NAMALWA (cell line): Measurements from ENCODE around the gene DNAJC4.

Experiments used
- DNase-seq: peaks from one replicate; pipeline ENCODE4 v3.0.0-alpha.2; 2015; ENCODE audit warnings: low spot score

The DNAJC4 gene

GRCh38 chr11:64276653-64277431 lies 46.5 kb downstream of the DNAJC4 start:
- no peak for DNase-seq

- DNase-seq, result no peak
Observed at GRCh38 chr11:64278576-64279190, 48.3 kb downstream of the DNAJC4 start.

GRCh38 chr11:64281957-64282770 lies 51.8 kb downstream of the DNAJC4 start:
- DNase-seq, result no peak

GRCh38 chr11:64283092-64283491 lies 52.7 kb downstream of the DNAJC4 start:
- no peak for DNase-seq
